IMR-90 (cell line): ENCODE data around the gene ADARB2. TPM values are rescaled to one million over a fixed set of nuclear protein-coding genes. Genes with fewer than 3 reads are reported as not detected.

Experiments
- ATAC-seq: fragments of 200-7000 bp; cut with Tn5 transposase; 2 replicates; pipeline ENCODE4 v1.9.1; 2020; ENCODE audit warnings: low read depth, mild to moderate bottlenecking, moderate library complexity
- BruUV-seq: library from RNA; stranded (reverse); fragments of 400-500 nt; replicated peaks from 2 replicates; lab custom pipeline; 2021; lab: Mats Ljungman, UMichigan
- CTCF ChIA-PET: fragments of 300-600 bp; formaldehyde crosslinking; extraction: SDS; loops from one replicate; lab custom pipeline; 2021; ENCODE audit warnings: antibody characterized with exemption; lab: Yijun Ruan, JAX
- POLR2A ChIA-PET: fragments of 300-600 bp; sonication (Branson Sonifier 250); formaldehyde crosslinking; loops from one replicate; lab custom pipeline; 2022; ENCODE audit warnings: antibody characterized with exemption; ENCODE audit not compliant: unreplicated experiment; lab: Charles Lee
- DNase-seq: peaks from one replicate; pipeline ENCODE4 v3.0.0; 2013
- H2AFZ ChIP-seq: replicated peaks from 2 replicates; pipeline ENCODE3; 2013; ENCODE audit warnings: low read length, mild to moderate bottlenecking; ENCODE audit not compliant: poor library complexity
- H2AK5ac ChIP-seq: 2 replicates; pipeline ENCODE4 v1.6.1; 2013; ENCODE audit warnings: low read depth, low read length, inconsistent platforms
- H2AK9ac ChIP-seq: replicated peaks from 2 replicates; pipeline ENCODE3; 2013; ENCODE audit warnings: mild to moderate bottlenecking, low read depth, low read length, moderate library complexity; ENCODE audit not compliant: poor library complexity
- H2BK120ac ChIP-seq: 2 replicates; pipeline ENCODE4 v1.6.1; 2013; ENCODE audit warnings: low read depth, low read length, inconsistent platforms
- H2BK15ac ChIP-seq: 3 replicates; pipeline ENCODE4 v1.6.1; 2013; ENCODE audit warnings: low read depth, low read length, inconsistent platforms
- H2BK20ac ChIP-seq: 2 replicates; pipeline ENCODE4 v1.6.1; 2013; ENCODE audit warnings: low read depth, mild to moderate bottlenecking, inconsistent platforms, low read length, moderate library complexity
- H2BK5ac ChIP-seq: 2 replicates; pipeline ENCODE4 v1.6.1; 2013; ENCODE audit warnings: mild to moderate bottlenecking, low read depth, low read length, inconsistent platforms; ENCODE audit not compliant: poor library complexity, severe bottlenecking
- H3K14ac ChIP-seq: replicated peaks from 2 replicates; pipeline ENCODE4 v1.6.1; 2013; ENCODE audit warnings: low read depth, low read length, inconsistent platforms
- H3K18ac ChIP-seq: 2 replicates; pipeline ENCODE4 v1.6.1; 2013; ENCODE audit warnings: low read depth, low read length, control low read depth
- H3K23ac ChIP-seq: 2 replicates; pipeline ENCODE4 v1.6.1; 2013; ENCODE audit warnings: low read depth, low read length, inconsistent platforms
- H3K27ac ChIP-seq: 2 replicates; pipeline ENCODE4 v1.5.1; 2013; ENCODE audit warnings: mild to moderate bottlenecking, control low read depth, low read length; ENCODE audit not compliant: insufficient read depth
- H3K27me3 ChIP-seq: 2 replicates; pipeline ENCODE4 v1.6.1; 2013; ENCODE audit warnings: low read length; ENCODE audit not compliant: control insufficient read depth, insufficient read depth
- H3K36me3 ChIP-seq: 2 replicates; pipeline ENCODE4 v1.6.1; 2013; ENCODE audit warnings: low read length, mixed read lengths; ENCODE audit not compliant: control insufficient read depth, insufficient read depth
- H3K4ac ChIP-seq: 2 replicates; pipeline ENCODE4 v1.6.1; 2013; ENCODE audit warnings: low read depth, low read length, inconsistent platforms
- H3K4me1 ChIP-seq: 2 replicates; pipeline ENCODE4 v1.6.1; 2013; ENCODE audit warnings: low read length, mixed read lengths; ENCODE audit not compliant: control insufficient read depth, insufficient read depth
- H3K4me2 ChIP-seq: 2 replicates; pipeline ENCODE4 v1.6.1; 2013; ENCODE audit warnings: low read depth, mild to moderate bottlenecking, control low read depth, low read length, moderate library complexity
- H3K4me3 ChIP-seq: 2 replicates; pipeline ENCODE4 v1.5.1; 2013; ENCODE audit warnings: low read depth, mild to moderate bottlenecking, control low read depth, low read length, moderate library complexity; ENCODE audit not compliant: insufficient read depth
- H3K56ac ChIP-seq: 2 replicates; pipeline ENCODE4 v1.6.1; 2013; ENCODE audit warnings: low read length, inconsistent platforms; ENCODE audit not compliant: insufficient read depth; ENCODE audit errors: extremely low read depth
- H3K79me1 ChIP-seq, 2 experiments: 2 replicates each; pipeline ENCODE4 v1.6.1; 2013; ENCODE audit warnings: low read length in 2 of 2, inconsistent platforms in 1 of 2, low read depth in 1 of 2
- H3K9ac ChIP-seq: 2 replicates; pipeline ENCODE4 v1.6.1; 2013; ENCODE audit warnings: low read depth, low read length, control low read depth
- H3K9me1 ChIP-seq: 2 replicates; pipeline ENCODE4 v1.6.1; 2013; ENCODE audit warnings: low read length, inconsistent platforms; ENCODE audit not compliant: insufficient read depth
- H3K9me3 ChIP-seq: 2 replicates; pipeline ENCODE4 v1.6.1; 2013; ENCODE audit warnings: low read length; ENCODE audit not compliant: control insufficient read depth, insufficient read depth
- H4K20me1 ChIP-seq: 2 replicates; pipeline ENCODE4 v1.6.1; 2013; ENCODE audit warnings: low read length, inconsistent platforms; ENCODE audit not compliant: insufficient read depth
- H4K5ac ChIP-seq: 2 replicates; pipeline ENCODE4 v1.6.1; 2013; ENCODE audit warnings: mild to moderate bottlenecking, low read depth, low read length, control low read depth
- H4K8ac ChIP-seq, 2 experiments: 2 replicates each; pipeline ENCODE4 v1.6.1; 2013; ENCODE audit warnings: low read depth in 2 of 2, low read length in 2 of 2, control low read depth in 1 of 2, inconsistent platforms in 1 of 2
- H4K91ac ChIP-seq: 2 replicates; pipeline ENCODE4 v1.6.1; 2013; ENCODE audit warnings: low read depth, low read length, inconsistent platforms; ENCODE audit not compliant: insufficient read depth
- BHLHE40 ChIP-seq: fragments of 150-350 bp; IDR thresholded peaks from 2 replicates; pipeline ENCODE4 v1.6.1; 2016; ENCODE audit warnings: mild to moderate bottlenecking, low read depth, low read length
- CEBPB ChIP-seq: IDR thresholded peaks from 2 replicates; pipeline ENCODE4 v1.6.1; 2012; ENCODE audit warnings: low read depth, low read length, improper control_type of control experiment
- CHD1 ChIP-seq: IDR thresholded peaks from 2 replicates; pipeline ENCODE4 v1.6.1; 2012; ENCODE audit warnings: low read depth, low read length, improper control_type of control experiment
- ELK1 ChIP-seq: fragments of 150-350 bp; IDR thresholded peaks from 2 replicates; pipeline ENCODE4 v1.6.1; 2016; ENCODE audit warnings: low read depth, mild to moderate bottlenecking, low read length, moderate library complexity, borderline replicate concordance
- FOS ChIP-seq: fragments of 150-350 bp; IDR thresholded peaks from 2 replicates; pipeline ENCODE4 v1.6.1; 2016; ENCODE audit warnings: low read depth, low read length
- MAFK ChIP-seq: IDR thresholded peaks from 2 replicates; pipeline ENCODE4 v1.6.1; 2012; ENCODE audit warnings: low read depth, low read length, improper control_type of control experiment
- MAZ ChIP-seq: IDR thresholded peaks from 2 replicates; pipeline ENCODE4 v1.6.1; 2012; ENCODE audit warnings: low read depth, mild to moderate bottlenecking, low read length, improper control_type of control experiment, moderate library complexity, borderline replicate concordance
- MXI1 ChIP-seq: IDR thresholded peaks from 2 replicates; pipeline ENCODE4 v1.6.1; 2012; ENCODE audit warnings: low read depth, mild to moderate bottlenecking, low read length, moderate library complexity, borderline replicate concordance
- NFE2L2 ChIP-seq: fragments of 150-350 bp; IDR thresholded peaks from 2 replicates; pipeline ENCODE4 v1.6.1; 2016; ENCODE audit warnings: low read depth, mild to moderate bottlenecking, low read length
- POLR2A ChIP-seq: IDR thresholded peaks from 2 replicates; pipeline ENCODE4 v1.6.1; 2012; ENCODE audit warnings: mild to moderate bottlenecking, low read depth, low read length
- RAD21 ChIP-seq: IDR thresholded peaks from 2 replicates; pipeline ENCODE4 v1.6.1; 2012; ENCODE audit warnings: low read length, improper control_type of control experiment
- RCOR1 ChIP-seq: IDR thresholded peaks from 2 replicates; pipeline ENCODE4 v1.6.1; 2012; ENCODE audit warnings: mild to moderate bottlenecking, low read length, improper control_type of control experiment; ENCODE audit not compliant: insufficient replicate concordance
- RFX5 ChIP-seq: IDR thresholded peaks from 2 replicates; pipeline ENCODE4 v1.8.0; 2012; ENCODE audit warnings: low read depth, mild to moderate bottlenecking, low read length, moderate library complexity
- SMC3 ChIP-seq: fragments of 150-350 bp; IDR thresholded peaks from 2 replicates; pipeline ENCODE4 v1.6.1; 2016; ENCODE audit warnings: low read depth, mild to moderate bottlenecking, antibody characterized with exemption, low read length, moderate library complexity
- WGBS, 2 experiments: methylation state at CpG; one replicate each; pipeline versions ENCODE4 v1.1.5 to v1.1.7; 2013; ENCODE audit warnings: missing lambda C conversion rate in 2 of 2; ENCODE audit not compliant: insufficient read length in 1 of 2; ENCODE audit errors: extremely low coverage in 2 of 2; 5-methylcytosine and 5-hydroxymethylcytosine counted together
- dilution Hi-C: fragments of 300-500 bp; cut with HindIII; formaldehyde crosslinking; loops from one replicate; pipeline ENCODE4 v1.14.3; 2018; ENCODE audit warnings: low sequenced_read_pairs; ENCODE audit not compliant: unreplicated experiment
- in situ Hi-C: fragments of 300-500 bp; cut with MboI; formaldehyde crosslinking; loops from 3 replicates; pipeline ENCODE4 v1.14.3; 2019; ENCODE audit warnings: low sequenced_read_pairs, inconsistent platforms, mixed read lengths
- intact Hi-C: fragments of 100-400 bp; cut with micrococcal nuclease; formaldehyde crosslinking; loops from 2 replicates; pipeline ENCODE4 v1.10.0; 2022
- polyA plus RNA-seq, 3 experiments: library from polyadenylated mRNA; depleted of rRNA; stranded (reverse); fragments of >200 nt; gene quantifications; 2 replicates each; pipeline ENCODE4 v1.2.3, GENCODE V29; 2012; ENCODE audit warnings: low replicate concordance in 1 of 3
- total RNA-seq: library from RNA; depleted of rRNA; stranded (reverse); fragments of >200 nt; gene quantifications from 2 replicates; pipeline ENCODE4 v1.2.3, GENCODE V29; 2012
- TF ChIP-seq, protein P1 (sequence below): fragments of 150-350 bp; IDR thresholded peaks from 2 replicates; pipeline ENCODE4 v1.6.1; 2017; ENCODE audit warnings: mild to moderate bottlenecking, antibody characterized with exemption, low read length, low read depth
- TF ChIP-seq, protein P2 (sequence below): conservative IDR thresholded peaks from 2 replicates; pipeline ENCODE4 v1.5.1; 2012; ENCODE audit warnings: mild to moderate bottlenecking, low read depth, low read length, improper control_type of control experiment

The ADARB2 gene
- total and polyA plus RNA-seq, 2 of the 4 experiments (the other 2 are of a cell fraction): not detected

- H4K91ac ChIP-seq: no peak overlapping the region
- no peak overlapping the region for H3K4me2 ChIP-seq
- H2BK5ac ChIP-seq: no peak overlapping the region
- no peak overlapping the region for H3K56ac ChIP-seq
- no TSS peak for BruUV-seq
- in situ Hi-C loops: no loop called here
- H2AK9ac ChIP-seq: no peak overlapping the region
- no peak overlapping the region for H2BK20ac ChIP-seq
- H4K20me1 ChIP-seq: no peaks in the 10 kb centered on the region
- CTCF ChIA-PET: no interaction called here
- ATAC-seq (no peak), DNase-seq (no peak)
- no peak overlapping the region for H3K4me3 ChIP-seq
- no peak overlapping the region for H3K4ac ChIP-seq
- H4K8ac ChIP-seq: no peak overlapping the region
- intact Hi-C loops: no loop called here
- H2BK15ac ChIP-seq: no peak overlapping the region
- no peaks in the 10 kb centered on the region for H3K4me1 ChIP-seq
- peaks cover 34% of the 10 kb centered on the region for H3K9me3 ChIP-seq
- POLR2A ChIA-PET: no interaction called here
- TF ChIP-seq CHD1 (no peak), NFE2L2 (no peak), RAD21 (no peak), BHLHE40 (no peak), RCOR1 (no peak), MAZ (no peak), CEBPB (no peak), RFX5 (no peak), ELK1 (no peak), POLR2A (no peak), MXI1 (no peak), FOS (no peak), MAFK (no peak), SMC3 (no peak)
- TF ChIP-seq, protein P1, sequence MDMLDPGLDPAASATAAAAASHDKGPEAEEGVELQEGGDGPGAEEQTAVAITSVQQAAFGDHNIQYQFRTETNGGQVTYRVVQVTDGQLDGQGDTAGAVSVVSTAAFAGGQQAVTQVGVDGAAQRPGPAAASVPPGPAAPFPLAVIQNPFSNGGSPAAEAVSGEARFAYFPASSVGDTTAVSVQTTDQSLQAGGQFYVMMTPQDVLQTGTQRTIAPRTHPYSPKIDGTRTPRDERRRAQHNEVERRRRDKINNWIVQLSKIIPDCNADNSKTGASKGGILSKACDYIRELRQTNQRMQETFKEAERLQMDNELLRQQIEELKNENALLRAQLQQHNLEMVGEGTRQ: no peak
- TF ChIP-seq, protein P2, sequence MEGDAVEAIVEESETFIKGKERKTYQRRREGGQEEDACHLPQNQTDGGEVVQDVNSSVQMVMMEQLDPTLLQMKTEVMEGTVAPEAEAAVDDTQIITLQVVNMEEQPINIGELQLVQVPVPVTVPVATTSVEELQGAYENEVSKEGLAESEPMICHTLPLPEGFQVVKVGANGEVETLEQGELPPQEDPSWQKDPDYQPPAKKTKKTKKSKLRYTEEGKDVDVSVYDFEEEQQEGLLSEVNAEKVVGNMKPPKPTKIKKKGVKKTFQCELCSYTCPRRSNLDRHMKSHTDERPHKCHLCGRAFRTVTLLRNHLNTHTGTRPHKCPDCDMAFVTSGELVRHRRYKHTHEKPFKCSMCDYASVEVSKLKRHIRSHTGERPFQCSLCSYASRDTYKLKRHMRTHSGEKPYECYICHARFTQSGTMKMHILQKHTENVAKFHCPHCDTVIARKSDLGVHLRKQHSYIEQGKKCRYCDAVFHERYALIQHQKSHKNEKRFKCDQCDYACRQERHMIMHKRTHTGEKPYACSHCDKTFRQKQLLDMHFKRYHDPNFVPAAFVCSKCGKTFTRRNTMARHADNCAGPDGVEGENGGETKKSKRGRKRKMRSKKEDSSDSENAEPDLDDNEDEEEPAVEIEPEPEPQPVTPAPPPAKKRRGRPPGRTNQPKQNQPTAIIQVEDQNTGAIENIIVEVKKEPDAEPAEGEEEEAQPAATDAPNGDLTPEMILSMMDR: no peak
- no peak overlapping the region for H2AK5ac ChIP-seq
- no peak overlapping the region for H3K9ac ChIP-seq
- H3K18ac ChIP-seq: no peak overlapping the region
- H3K23ac ChIP-seq: no peak overlapping the region
- H3K27me3 ChIP-seq: no peaks in the 10 kb centered on the region
- H2BK120ac ChIP-seq: no peak overlapping the region
- H2AFZ ChIP-seq: no peak overlapping the region
- no peak overlapping the region for H3K27ac ChIP-seq
- no CpG with 5 or more reads among the region's 4 CpGs for WGBS, 2 experiments
- dilution Hi-C loops: no loop called here
- no peaks in the 10 kb centered on the region for H3K9me1 ChIP-seq
- H4K5ac ChIP-seq: no peak overlapping the region
- no peaks in the 10 kb centered on the region for H3K79me1 ChIP-seq
- H3K14ac ChIP-seq: no peak overlapping the region
- H3K36me3 ChIP-seq: no peaks in the 10 kb centered on the region
Observed at GRCh38 chr10:1645896-1646295, 91.4 kb downstream of the ADARB2 start.
